ENCODE data around the gene DNASE1L1.
"Not testable (repeated sequence)": the region's sequence is repeated elsewhere in the genome, so short reads cannot be mapped to it uniquely, and the experiment has no call there.

Gene DNASE1L1

DNA sequence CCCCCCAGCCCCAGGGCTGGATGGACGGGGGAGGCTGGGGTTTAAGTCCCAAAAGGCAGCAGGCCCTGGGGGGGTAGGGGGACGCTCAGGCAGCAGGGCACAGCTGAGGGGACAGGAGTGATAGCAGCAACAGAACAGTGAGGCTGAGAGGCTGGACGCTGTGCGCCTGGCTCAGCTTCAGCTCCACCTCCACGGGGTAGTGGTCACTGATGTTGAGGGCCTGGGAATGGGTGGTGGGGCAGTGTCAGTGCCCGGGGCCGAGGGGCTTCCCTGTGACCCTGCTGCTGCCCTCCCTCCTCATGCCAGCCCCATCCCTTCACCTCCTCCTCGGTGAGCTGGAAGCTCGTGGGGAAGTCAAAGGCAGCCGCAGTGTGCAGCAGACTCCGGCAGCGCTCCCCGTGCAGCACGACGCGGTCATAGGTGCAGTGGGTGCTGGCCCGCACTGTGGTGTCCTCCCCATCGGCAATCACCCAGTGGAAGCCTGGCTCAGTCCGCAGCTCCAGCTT lies 6.4 kb downstream of the DNASE1L1 start:
- Histone ChIP-seq H3K4me3 (ENCODE audit: extremely low read depth, insufficient read depth, low read length, poor library complexity, severe bottlenecking) (no peak overlapping the region), H3K36me3 (ENCODE audit: control insufficient read depth, insufficient read depth, low read length) (peaks cover 18% of the 10 kb centered on the region), H3K4me1 (ENCODE audit: control insufficient read depth, insufficient read depth, low read length, poor library complexity, severe bottlenecking) (no peaks in the 10 kb centered on the region), H3K27ac (ENCODE audit: low read depth, low read length, severe bottlenecking) (no peak overlapping the region), H3K9me3 (ENCODE audit: control insufficient read depth, low read length) (no peaks in the 10 kb centered on the region)
- WGBS, 2 experiments (ENCODE audit: insufficient coverage in 2 of 2) = 91 to 92% methylated on average over 5 to 9 of the region's 19 CpGs

DNA sequence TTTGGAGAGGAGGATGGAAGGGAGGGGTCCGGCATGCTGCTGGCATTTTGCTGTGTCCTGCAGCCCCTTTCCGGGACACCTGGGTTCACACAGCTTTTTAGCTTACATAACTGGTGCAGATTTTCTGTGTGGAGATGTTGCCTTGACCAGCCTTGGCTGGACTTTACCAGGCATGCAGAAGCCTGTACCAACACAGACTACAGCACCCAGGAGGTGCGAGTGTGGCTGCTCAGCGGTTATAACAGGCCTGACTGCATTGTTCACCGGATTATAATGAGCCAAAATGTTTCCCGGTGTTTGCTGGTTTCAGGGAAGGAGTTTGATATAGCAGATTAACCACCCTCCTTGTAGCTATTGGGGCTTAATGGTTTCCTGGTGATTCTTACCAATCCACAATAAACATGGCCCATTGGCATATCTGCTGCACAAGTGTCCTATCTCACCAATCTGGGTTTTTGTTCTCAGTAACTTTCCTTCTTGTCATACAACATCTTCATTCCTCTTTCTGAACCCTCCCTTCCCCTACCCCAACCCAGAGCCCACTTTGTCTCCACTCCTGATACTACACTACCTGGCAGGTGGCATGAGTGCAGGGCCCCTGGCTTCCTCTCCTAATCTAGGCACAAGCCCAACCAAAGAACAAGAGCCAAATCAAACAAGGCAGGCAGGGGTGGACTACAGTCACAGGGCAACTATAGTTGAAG lies 7.0 kb downstream of the DNASE1L1 start:
- Histone ChIP-seq H3K4me3 (ENCODE audit: extremely low read depth, insufficient read depth, low read length, poor library complexity, severe bottlenecking) (no peak overlapping the region), H3K9me3 (ENCODE audit: control insufficient read depth, low read length) (no peaks in the 10 kb centered on the region), H3K27ac (ENCODE audit: low read depth, low read length, severe bottlenecking) (no peak overlapping the region), H3K4me1 (ENCODE audit: control insufficient read depth, insufficient read depth, low read length, poor library complexity, severe bottlenecking) (no peaks in the 10 kb centered on the region), H3K36me3 (ENCODE audit: control insufficient read depth, insufficient read depth, low read length) (peaks cover 18% of the 10 kb centered on the region)
- 86% methylated on average over 1 of the region's 6 CpGs; no CpG with 5 or more reads in 1 of the 2 experiments for WGBS, 2 experiments (ENCODE audit: insufficient coverage in 2 of 2)

DNA sequence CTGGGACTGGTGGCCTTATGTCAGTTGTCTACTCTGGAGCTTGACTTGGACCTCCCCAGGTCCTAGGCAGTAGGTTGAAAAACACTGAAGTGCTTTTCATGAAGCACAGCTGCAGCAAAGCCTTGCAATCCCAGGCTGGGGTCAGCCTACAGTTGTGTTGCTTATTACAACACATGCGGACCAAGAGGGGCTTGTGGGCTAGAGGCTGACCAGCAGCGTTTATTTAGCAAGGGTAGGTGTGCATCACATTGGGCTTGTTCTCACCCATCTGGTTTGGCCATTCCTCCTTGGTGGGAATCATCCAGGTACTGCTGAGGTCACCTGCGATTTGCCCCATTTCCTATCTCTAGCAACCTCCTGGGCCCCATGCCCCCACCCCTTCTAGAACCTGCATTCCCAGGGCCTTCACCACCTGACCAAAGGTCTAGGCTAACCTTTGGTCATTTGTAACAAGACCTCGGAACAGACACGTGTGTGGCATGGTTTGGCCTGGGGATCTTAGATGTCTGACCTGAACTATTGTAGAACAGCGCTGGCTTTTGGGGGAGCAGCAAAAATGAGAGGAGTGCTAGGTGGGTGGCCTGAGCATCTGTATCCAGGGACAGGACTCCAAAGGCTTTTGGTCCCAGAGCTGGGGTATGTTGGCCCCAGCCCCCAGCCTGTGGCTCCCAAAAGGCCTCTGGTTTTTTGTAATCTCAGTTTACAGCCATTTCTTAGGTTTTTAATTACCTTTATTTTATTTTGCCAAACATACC lies 7.8 kb downstream of the DNASE1L1 start:
- Histone ChIP-seq H3K9me3 (ENCODE audit: control insufficient read depth, low read length) (no peaks in the 10 kb centered on the region), H3K4me1 (ENCODE audit: control insufficient read depth, insufficient read depth, low read length, poor library complexity, severe bottlenecking) (no peaks in the 10 kb centered on the region), H3K36me3 (ENCODE audit: control insufficient read depth, insufficient read depth, low read length) (peaks cover 18% of the 10 kb centered on the region), H3K27ac (ENCODE audit: low read depth, low read length, severe bottlenecking) (no peak overlapping the region), H3K4me3 (ENCODE audit: extremely low read depth, insufficient read depth, low read length, poor library complexity, severe bottlenecking) (no peak overlapping the region)
- 82 to 93% methylated on average over 3 of the region's 6 CpGs for WGBS, 2 experiments (ENCODE audit: insufficient coverage in 2 of 2)

DNA sequence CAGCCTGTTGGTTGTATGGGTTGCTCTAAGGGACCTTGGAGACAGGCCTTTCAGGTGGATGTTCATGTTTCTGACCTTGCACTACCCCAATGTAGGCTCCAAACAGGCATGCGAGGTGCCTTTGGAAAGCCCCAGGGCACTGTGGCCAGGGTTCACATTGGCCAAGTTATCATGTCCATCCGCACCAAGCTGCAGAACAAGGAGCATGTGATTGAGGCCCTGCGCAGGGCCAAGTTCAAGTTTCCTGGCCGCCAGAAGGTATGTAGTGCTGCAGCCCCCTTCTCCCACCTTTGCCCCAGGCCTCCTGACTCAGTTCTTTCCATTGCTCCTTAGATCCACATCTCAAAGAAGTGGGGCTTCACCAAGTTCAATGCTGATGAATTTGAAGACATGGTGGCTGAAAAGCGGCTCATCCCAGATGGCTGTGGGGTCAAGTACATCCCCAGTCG lies 8.7 kb downstream of the DNASE1L1 start:
- 100% methylated on average over 1 of the region's 6 CpGs; no CpG with 5 or more reads in 1 of the 2 experiments for WGBS, 2 experiments (ENCODE audit: insufficient coverage in 2 of 2)
- H3K36me3 ChIP-seq (ENCODE audit: control insufficient read depth, insufficient read depth, low read length) = peaks cover 18% of the 10 kb centered on the region
- H3K9me3 ChIP-seq (ENCODE audit: control insufficient read depth, low read length); H3K4me3 ChIP-seq (ENCODE audit: extremely low read depth, insufficient read depth, low read length, poor library complexity, severe bottlenecking); H3K27ac ChIP-seq (ENCODE audit: low read depth, low read length, severe bottlenecking); H3K4me1 ChIP-seq (ENCODE audit: control insufficient read depth, insufficient read depth, low read length, poor library complexity, severe bottlenecking): not testable (repeated sequence)

DNA sequence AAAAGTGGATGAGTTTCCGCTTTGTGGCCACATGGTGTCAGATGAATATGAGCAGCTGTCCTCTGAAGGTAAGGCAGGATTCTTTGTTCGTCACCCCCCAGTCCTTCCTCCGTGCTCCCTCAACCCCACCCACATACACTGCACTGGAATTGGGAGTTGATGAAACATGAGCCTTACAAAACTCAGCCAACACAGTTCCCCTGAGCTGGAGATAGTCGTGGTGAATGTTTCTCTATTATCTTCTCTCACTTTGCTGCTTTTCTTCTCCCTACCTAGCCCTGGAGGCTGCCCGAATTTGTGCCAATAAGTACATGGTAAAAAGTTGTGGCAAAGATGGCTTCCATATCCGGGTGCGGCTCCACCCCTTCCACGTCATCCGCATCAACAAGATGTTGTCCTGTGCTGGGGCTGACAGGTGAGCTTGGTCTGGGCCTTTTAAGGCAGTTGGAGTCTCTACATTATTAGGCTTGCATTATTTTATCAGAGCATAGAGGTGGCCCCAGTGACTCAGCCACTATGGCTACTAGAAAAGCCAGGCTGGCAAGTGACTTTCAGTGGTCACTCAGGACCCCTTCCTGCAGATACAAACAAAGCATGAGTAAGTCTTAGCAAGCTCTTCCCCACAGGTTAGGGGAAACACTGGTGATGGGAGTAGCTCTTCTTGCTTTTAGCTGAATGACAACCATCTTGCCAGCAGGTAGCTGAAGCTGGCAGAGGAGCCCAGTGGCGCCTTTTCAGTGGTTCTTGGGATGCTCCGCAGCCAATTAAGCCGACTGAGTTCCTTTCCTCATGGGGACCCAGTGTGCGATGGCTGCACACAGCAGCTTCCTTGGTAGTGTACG lies 9.3 kb downstream of the DNASE1L1 start:
- peak overlapping the region; percentile 65 for H3K4me3 ChIP-seq (ENCODE audit: extremely low read depth, insufficient read depth, low read length, poor library complexity, severe bottlenecking)
- H3K4me1 ChIP-seq (ENCODE audit: control insufficient read depth, insufficient read depth, low read length, poor library complexity, severe bottlenecking) = no peaks in the 10 kb centered on the region
- 90 to 96% methylated on average over 2 to 3 of the region's 14 CpGs for WGBS, 2 experiments (ENCODE audit: insufficient coverage in 2 of 2)
- H3K27ac ChIP-seq (ENCODE audit: low read depth, low read length, severe bottlenecking) = peak overlapping the region; percentile 98
- H3K36me3 ChIP-seq (ENCODE audit: control insufficient read depth, insufficient read depth, low read length) = peaks cover 18% of the 10 kb centered on the region
- H3K9me3 ChIP-seq (ENCODE audit: control insufficient read depth, low read length) = no peaks in the 10 kb centered on the region

DNA sequence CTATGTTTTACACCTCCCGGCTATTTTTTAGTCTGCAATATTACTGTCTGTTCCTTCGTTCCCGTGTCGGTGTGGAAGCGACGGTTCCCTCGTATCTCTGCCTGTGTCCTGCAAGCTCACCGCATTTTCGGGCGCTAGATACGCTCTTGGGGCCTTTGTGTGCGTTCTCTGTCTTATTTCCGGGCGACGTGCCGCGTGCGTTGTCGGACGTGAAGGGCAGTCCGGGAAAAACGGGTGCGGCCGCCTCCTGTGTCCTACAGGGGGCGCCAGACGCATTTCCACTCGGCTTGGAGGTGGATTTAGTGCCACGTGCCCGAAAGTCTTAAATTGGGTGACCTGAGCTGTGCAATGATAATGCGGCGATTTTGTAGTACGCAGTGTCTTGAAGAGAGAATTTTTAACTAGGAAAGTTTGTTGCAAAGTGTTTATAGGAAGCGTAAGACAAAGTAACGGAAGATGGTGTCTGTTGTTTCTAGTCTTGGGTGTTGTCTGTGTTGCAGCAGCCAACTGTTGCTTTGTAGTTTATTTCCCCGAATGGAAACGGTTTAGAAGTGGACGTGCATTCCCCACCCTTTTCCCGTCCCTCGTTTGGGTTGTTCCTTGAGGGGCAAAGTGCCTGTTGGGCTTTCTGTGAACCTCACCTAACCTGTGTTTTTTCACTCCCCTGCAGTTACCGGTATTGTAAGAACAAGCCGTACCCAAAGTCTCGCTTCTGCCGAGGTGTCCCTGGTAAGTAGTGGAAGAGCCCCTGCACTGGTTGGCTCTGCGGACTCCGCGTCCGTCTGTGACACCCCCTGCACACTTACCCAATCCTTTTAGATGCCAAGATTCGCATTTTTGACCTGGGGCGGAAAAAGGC lies 10.2 kb downstream of the DNASE1L1 start:
- peak overlapping the region; percentile 98 for H3K27ac ChIP-seq (ENCODE audit: low read depth, low read length, severe bottlenecking)
- H3K4me1 ChIP-seq (ENCODE audit: control insufficient read depth, insufficient read depth, low read length, poor library complexity, severe bottlenecking) = no peaks in the 10 kb centered on the region
- WGBS, 2 experiments (ENCODE audit: insufficient coverage in 2 of 2) = 0 to 1% methylated on average over 10 to 29 of the region's 49 CpGs
- H3K36me3 ChIP-seq (ENCODE audit: control insufficient read depth, insufficient read depth, low read length) = peaks cover 18% of the 10 kb centered on the region
- H3K4me3 ChIP-seq (ENCODE audit: extremely low read depth, insufficient read depth, low read length, poor library complexity, severe bottlenecking) = peak overlapping the region; percentile 65
- H3K9me3 ChIP-seq (ENCODE audit: control insufficient read depth, low read length) = no peaks in the 10 kb centered on the region

DNA sequence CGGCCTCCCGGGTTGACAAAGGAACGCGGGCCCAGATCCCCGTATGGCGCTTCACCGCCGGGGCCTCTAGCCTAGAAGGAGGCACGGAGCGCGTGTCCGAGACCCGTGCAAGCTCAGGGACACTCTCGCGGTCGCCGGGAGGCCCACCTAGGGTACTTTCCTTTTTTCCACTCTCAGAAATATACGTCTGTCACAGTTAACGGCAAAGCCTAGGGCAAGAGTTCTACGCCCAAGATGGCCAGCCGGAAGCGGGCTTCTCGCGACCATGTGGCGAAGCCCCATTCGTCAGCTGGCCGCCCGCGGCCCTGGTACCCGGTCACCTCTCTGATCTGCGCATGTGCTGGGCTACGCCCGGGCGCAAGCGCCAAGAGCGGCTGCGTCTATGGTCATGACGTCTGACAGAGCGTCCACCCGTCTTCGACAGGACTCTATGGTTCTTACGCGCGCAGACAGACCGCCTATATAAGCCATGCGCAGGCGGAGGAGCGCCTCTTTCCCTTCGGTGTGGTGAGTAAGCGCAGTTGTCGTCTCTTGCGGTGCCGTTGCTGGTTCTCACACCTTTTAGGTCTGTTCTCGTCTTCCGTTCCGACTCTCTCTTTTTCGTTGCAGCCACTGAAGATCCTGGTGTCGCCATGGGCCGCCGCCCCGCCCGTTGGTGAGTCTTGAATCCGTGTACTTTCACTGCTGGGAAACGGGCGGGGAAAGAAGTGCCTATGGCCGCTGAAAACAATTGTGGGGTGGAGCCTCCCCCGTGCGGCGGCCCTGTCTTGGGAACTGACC lies 11.0 kb downstream of the DNASE1L1 start, which contains the start of gene RPL10:
Gene RPL10, plus strand, starts transcription at position 490 of the 780 bp plus-strand sequence. Its CDS starts 143 bp downstream, at position 633.
- H3K4me1 ChIP-seq (ENCODE audit: control insufficient read depth, insufficient read depth, low read length, poor library complexity, severe bottlenecking) = no peaks in the 10 kb centered on the region
- no peaks in the 10 kb centered on the region for H3K9me3 ChIP-seq (ENCODE audit: control insufficient read depth, low read length)
- peaks cover 18% of the 10 kb centered on the region for H3K36me3 ChIP-seq (ENCODE audit: control insufficient read depth, insufficient read depth, low read length)
- peak within 1 kb of the TSS; percentile 65 for H3K4me3 ChIP-seq (ENCODE audit: extremely low read depth, insufficient read depth, low read length, poor library complexity, severe bottlenecking)
- H3K27ac ChIP-seq (ENCODE audit: low read depth, low read length, severe bottlenecking) = peak within 1 kb of the TSS; percentile 98
- 0% methylated on average over 23 to 43 of the region's 69 CpGs for WGBS, 2 experiments (ENCODE audit: insufficient coverage in 2 of 2)

DNA sequence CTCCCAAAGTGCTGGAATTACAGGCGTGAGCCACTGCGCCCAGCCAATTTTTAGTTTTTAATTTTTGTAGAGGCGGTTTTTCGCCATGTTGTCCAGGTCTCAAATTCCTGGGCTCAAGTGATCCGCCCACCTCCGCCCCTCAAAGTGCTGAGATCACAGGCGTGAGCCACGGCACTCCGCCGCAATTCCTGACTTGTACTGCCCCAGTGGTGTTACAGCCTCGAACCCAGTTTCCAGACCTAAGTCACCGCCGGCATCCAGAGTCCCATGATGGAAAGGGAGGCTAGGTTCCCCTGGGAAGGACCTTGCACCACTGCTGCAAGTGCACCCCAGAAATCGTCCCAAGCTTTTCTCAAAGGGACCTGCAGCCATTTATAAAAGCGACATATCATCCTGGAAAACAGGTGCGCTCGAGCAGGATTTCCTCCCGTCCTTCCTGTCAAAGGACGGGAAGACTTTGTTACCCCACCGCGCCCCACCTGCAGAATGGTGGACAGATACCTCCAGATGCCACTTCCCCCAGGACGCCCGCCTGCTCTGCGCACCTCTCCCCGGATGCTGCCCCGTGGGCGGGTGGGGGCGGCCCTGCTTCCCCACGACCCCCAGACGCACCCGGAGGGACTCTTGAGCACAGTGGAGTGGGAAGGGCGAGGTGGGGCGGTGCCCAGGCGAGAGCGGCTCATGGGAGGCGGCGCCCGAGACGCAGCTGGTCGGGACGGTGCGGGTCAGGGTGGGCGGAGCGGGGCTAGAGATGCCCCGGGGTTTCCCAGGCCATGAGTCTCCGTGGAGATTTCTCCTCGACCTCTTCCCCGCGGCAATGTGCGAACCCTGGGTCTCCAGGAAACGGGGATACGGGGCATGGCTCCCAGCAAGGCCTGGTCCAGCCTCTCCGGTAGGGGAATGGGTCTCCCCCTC lies 11.8 kb downstream of the DNASE1L1 start:
- Histone ChIP-seq H3K4me3 (ENCODE audit: extremely low read depth, insufficient read depth, low read length, poor library complexity, severe bottlenecking) (peak overlapping the region; percentile 65), H3K4me1 (ENCODE audit: control insufficient read depth, insufficient read depth, low read length, poor library complexity, severe bottlenecking) (no peaks in the 10 kb centered on the region), H3K27ac (ENCODE audit: low read depth, low read length, severe bottlenecking) (peak overlapping the region; percentile 98), H3K9me3 (ENCODE audit: control insufficient read depth, low read length) (no peaks in the 10 kb centered on the region), H3K36me3 (ENCODE audit: control insufficient read depth, insufficient read depth, low read length) (peaks cover 18% of the 10 kb centered on the region)
- WGBS, 2 experiments (ENCODE audit: insufficient coverage in 2 of 2) = 3 to 14% methylated on average over 20 to 24 of the region's 53 CpGs

Measured in mesodermal cell (in vitro differentiated cells).